Measurements from ENCODE around the gene CCDC88C.

CCDC88C gene

GRCh38 chr14:91363776-91364523 is 53.7 kb downstream of the CCDC88C start:
- DNase-seq = no peak

GRCh38 chr14:91361233-91361811 is 56.3 kb downstream of the CCDC88C start:
- peak in 2 of 3 experiments; percentile 56 to 82 for DNase-seq

- DNase-seq = no peak
These were observed 57.0 kb downstream of the CCDC88C start for GRCh38 chr14:91360490-91361232.

GRCh38 chr14:91358654-91359220 is 58.9 kb downstream of the CCDC88C start:
- DNase-seq = no peak

GRCh38 chr14:91358025-91358319 is 59.6 kb downstream of the CCDC88C start:
- no peak for DNase-seq

GRCh38 chr14:91357272-91358024 is 60.2 kb downstream of the CCDC88C start:
- no peak for DNase-seq

GRCh38 chr14:91356181-91356763 is 61.3 kb downstream of the CCDC88C start:
- no peak for DNase-seq

- DNase-seq = peak; percentile 61 to 88 (median 66)
These were observed 62.5 kb downstream of the CCDC88C start for GRCh38 chr14:91354979-91355685.

- peak in 1 of 3 experiments; percentile 37 for DNase-seq
These were observed 63.3 kb downstream of the CCDC88C start for GRCh38 chr14:91354221-91354916.

- no peak for DNase-seq
These were observed 64.6 kb downstream of the CCDC88C start for GRCh38 chr14:91352728-91353692.

- DNase-seq = no peak
These were observed 65.6 kb downstream of the CCDC88C start for GRCh38 chr14:91352053-91352452.

GRCh38 chr14:91351512-91351862 is 66.1 kb downstream of the CCDC88C start:
- peak in 1 of 3 experiments; percentile 56 for DNase-seq

- peak in 1 of 3 experiments; percentile 81 for DNase-seq
These were observed 66.7 kb downstream of the CCDC88C start for GRCh38 chr14:91350813-91351511.

- DNase-seq = no peak
These were observed 67.2 kb downstream of the CCDC88C start for GRCh38 chr14:91350483-91350812.

- no peak for DNase-seq
These were observed 68.0 kb downstream of the CCDC88C start for GRCh38 chr14:91349481-91350074.

- DNase-seq = no peak
These were observed 68.7 kb downstream of the CCDC88C start for GRCh38 chr14:91348845-91349465.

- DNase-seq = no peak
These were observed 70.8 kb downstream of the CCDC88C start for GRCh38 chr14:91346838-91347173.

GRCh38 chr14:91344096-91344495 is 73.5 kb downstream of the CCDC88C start:
- peak in 2 of 3 experiments; percentile 3 to 6 for DNase-seq

GRCh38 chr14:91343051-91343450 is 74.6 kb downstream of the CCDC88C start:
- DNase-seq = no peak
